DMS153 treated with DMSO at 0.1 percent for 48 hours (cell line): Measurements from ENCODE around the gene TSC22D1.
"Not testable (repeated sequence)": the region's sequence is repeated elsewhere in the genome, so short reads cannot be mapped to it uniquely, and the experiment has no call there.

ENCODE experiments used
- DNase-seq: peaks from one replicate; lab custom pipeline; 2025; ENCODE audit not compliant: unreplicated experiment; lab: John Stamatoyannopoulos, UW

The TSC22D1 gene

DNA sequence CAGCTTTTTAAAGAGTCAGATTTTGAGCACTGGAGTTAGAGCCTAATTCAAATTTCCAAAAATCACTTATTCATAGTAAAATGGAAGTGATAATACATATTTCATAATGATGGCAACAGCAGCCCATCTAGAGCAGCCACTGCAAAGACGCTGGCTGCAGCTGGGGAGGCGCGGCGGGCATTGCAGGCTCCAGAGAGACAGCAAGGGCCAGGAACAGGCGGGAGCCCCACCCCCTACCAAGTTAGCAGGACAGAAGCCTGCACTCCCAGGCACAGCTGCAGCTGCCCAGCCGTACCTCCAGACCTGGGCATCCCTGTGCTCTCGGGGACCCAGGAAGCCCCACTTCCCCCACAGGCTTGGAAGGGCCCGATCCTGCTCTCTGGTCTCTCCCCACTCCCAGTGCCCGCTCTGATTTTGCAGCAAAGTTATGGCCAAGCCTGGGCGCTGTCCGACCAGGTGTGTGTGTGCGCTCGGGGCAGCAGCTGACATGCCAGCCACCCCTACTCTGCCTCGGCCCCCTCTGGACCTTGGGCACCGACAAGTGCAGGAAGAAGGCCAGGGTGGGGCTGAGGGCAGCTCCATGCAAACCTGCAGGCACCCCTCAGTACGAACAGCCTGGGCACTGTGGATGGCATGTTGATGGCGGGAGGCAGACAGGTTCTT lies 117.7 kb downstream of the TSC22D1 start:
- DNase-seq, result no peak

DNA sequence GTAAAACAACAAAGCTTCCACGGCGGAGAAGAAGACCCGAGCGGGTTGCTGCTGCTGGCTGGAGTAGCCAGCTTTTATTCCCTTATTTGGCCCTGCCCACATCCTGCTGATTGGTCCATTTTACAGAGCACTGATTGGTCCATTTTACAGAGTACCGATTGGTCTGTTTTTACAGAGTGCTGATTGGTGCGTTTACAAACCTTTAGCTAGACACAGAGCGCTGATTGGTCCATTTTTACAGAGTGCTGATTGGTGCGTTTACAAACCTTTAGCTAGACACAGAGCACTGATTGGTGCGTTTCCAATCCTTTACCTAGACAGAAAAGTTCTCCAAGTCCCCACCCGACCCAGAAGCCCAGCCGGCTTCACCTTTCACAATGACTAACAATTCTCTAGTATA lies 119.9 kb downstream of the TSC22D1 start:
- not testable (repeated sequence) for DNase-seq

DNA sequence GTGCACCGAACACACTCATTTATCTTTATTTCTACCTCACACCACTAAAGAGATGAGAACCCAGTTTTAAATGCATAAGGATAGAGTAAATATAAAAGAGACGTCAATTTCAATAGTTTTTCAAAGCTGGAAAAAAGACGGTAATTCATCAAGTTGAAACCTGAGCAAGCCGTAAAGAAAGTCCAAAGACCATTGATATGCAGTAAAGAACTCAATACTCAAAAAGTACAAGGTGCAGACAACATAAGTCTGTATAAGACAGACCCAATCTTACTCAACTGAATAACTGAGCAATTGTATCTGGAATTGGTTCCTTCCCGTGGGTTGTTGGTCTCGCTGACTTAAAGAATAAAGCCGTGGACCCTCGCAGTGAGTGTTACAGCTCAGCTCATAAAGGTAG lies 120.4 kb downstream of the TSC22D1 start:
- no peak for DNase-seq

DNA sequence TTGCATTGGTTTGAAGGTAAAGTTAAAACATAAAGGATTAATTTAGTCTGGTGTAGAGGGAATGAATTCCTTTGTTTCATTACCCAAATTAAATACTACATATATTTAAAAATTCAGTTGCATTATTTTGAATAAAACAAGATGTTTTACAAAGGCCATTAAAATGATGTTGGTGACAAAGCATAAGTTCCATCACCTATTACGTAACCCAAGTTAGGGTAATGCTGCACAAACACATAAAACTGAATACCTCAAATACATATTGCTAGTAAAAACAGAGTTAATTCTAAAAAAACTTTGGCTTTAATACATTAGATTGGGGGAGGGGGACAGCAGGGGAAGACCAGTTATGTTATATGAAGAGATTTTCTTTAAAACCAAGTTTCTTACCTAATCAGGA lies 122.2 kb downstream of the TSC22D1 start:
- DNase-seq, result no peak

DNA sequence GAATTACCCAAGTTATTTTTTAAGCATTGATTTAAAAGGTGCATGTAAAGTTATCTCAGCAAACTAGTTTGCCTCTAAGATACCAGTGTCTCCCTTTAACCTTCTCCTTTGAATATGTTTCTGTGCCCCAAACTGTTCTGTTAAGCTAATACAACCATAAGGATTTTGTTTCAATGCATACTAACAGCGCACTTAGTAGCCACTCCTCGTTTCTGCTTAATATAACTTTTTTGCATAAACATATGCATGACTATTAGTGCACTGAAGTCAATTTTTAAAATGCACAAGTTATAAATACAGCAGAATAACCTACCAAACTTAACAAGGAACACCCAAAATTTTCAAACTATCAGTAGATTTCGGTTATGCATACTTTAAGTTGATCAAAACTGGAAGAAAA lies 123.1 kb downstream of the TSC22D1 start:
- no peak for DNase-seq

DNA sequence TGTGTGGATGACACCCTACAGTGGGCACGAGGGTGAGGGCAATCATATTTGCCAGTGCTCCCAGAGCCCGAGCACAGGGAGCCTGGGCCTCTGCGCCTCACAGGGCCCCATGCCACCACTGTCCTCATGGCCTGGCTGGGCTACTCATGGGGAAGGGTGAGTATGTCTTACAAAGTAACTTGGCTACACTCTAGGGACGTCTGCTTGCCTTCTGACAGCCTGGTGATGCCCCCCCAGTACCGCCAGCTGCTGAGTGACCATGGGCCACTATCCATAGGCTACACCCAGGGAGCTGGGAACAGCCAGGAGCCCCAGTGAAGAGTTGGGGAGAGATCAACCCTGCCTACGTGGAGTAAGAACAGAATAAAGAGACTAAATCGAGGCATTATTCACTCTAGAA lies 123.7 kb downstream of the TSC22D1 start:
- DNase-seq, result no peak

DNA sequence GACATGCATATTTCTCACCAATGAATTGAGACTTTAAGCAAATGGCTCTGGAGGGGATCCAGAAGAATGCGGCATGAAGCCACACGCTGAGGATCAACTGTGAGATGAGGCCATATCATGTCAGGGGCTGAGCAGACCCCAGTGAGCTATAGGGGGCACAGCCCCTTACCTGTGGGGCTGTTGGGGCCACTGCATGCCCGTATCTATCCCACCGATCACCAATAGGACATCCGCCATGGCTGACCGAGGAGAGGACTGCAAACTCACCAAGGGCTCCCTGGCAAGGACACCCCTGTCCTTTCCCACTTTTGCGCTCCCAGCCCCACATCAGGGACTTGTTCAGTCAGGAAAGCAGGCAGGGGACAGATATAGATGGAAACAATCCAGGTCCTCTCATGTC lies 124.5 kb downstream of the TSC22D1 start:
- DNase-seq, result no peak

DNA sequence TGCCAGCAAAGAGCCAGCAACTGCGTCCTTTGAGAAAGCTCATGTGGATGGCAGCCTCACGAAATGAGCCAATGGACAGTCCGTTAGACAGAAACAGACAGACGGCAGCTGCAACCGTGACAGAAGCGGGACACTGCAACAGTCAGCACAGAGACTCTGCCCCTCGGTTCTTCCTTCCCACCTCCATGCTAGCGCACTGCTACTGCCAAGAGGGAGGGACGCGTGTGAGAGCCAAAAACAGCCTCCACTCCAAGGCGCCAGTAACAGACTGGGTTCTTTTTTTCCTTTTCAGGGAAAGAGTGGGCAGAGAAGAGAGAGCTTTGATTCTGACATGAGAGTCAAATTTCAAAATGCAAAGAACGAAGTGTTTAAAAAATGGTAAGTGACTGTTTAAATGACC lies 125.0 kb downstream of the TSC22D1 start:
- no peak for DNase-seq

DNA sequence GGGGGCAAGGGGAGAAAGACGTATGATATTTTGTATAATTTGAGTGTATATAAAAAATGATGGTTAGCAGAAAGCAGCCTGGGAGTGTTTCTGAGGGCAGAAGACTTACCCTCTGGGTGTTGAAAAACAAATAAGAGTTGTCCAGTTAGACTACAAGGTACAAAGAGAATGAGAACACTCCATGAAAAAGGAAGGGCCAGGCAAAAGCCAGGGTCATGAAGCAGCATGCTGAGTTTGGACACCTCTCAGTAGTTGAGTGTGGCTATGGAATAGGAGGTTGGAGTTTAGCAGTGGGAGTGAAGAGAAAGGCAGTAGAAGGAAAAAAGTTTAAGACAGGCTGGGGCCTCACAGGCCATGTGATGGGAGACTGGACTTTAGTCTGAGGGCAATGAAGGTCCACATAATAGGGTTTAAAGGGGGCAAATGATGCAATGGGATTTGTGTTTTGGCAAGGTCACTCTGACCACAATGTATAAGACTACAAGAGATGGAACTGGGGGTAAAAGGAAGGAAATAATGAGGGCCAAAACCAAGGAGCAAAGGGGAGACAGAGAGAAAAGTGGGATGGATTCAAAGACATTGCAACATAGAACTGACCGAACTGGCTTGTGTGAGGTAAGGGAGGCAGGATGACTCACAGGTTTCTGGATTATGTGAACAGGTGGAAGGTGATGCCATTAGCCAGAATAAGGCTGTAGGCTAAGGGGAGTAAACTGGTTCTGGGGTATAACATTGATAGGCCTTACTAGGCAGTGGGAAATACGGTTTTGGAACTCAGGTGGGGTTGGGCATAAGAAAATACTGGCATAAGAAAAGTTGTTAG lies 125.9 kb downstream of the TSC22D1 start:
- no peak for DNase-seq

DNA sequence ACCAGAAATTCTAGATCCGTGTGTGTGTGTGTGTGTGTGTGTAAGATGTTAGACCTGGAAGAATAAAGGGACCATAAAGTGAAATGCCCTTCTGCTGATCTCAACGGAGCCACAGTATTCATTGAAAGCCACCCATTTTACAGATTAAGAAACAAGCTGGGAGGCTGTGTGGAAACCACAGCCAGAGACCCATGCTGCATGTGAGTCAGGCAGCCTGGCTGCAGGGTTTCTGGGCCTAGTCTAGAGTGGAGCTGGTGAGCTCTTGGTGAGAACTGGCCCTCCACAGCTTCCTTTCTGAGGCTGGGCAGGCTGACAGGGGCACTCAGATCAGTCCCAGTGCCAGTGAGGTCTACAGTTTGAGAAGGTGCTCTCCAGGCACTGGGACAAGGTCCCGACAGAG lies 127.3 kb downstream of the TSC22D1 start:
- DNase-seq, result no peak

DNA sequence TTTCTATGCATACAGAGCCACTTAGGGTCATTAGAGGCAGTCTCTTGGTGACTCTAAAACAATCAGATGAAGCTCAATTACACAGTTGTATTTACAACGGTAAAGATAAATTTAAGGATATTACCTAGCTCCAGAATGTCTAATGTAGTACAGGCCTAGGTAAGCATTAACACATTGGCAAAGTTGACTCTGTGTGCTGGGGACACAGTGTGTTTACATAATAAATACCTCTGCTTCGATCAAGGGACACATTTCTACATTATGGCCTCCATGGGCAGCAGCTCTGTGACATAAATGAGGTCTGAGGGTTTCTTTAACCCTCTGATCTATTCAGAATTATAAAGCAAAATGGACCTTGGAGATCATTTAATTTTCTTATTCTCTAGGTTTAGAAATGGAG lies 127.8 kb downstream of the TSC22D1 start:
- no peak for DNase-seq

DNA sequence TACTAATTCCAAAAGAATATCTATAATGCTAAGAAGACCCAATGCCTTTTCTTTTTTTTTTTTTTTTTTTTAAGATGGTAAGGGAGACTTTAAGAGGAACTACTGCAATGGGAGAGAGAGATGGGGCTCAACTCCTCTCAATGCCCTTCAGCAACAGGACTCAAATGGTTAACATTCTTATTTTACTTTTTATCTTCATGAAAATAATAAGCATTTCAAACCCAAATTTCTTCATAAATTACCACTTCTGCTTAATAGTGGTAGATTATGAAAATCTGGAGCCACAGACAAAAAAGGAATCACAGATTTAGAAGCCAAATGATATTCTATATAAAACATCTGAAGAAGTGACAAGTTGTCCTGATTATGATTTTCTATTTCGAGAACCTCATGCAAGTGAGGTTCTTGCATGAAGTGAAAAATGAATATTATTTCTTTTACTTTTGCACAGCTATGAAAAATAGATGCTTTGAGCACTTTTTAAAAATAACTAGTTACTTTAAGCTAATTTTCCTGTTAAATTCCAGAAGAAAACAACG lies 128.3 kb downstream of the TSC22D1 start:
- no peak for DNase-seq

DNA sequence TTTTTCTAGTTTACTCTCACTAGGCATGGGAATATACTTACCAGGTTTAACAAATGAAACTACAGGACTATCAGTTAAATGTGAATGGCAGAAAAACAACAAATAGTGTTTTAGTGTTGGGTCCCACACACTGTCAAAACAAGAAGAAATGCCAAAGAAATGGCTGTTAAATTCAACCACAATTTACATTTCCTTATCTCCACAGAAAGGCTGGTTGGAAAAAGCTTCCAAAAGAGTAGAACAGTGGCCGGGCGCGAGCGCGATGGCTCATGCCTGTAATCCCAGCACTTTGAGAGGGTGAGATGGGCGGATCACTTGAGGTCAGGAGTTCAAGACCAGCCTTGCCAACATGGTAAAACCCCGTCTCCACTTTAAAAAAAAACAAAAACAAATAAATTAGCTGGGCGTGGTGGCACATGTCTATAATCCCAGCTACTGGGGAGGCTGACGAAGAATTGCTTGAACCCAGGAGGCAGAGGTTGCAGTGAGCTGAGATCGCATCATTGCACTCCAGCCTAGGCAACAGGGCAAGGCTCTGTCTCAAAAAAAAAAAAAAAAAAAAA lies 136.0 kb downstream of the TSC22D1 start:
- DNase-seq, result no peak

DNA sequence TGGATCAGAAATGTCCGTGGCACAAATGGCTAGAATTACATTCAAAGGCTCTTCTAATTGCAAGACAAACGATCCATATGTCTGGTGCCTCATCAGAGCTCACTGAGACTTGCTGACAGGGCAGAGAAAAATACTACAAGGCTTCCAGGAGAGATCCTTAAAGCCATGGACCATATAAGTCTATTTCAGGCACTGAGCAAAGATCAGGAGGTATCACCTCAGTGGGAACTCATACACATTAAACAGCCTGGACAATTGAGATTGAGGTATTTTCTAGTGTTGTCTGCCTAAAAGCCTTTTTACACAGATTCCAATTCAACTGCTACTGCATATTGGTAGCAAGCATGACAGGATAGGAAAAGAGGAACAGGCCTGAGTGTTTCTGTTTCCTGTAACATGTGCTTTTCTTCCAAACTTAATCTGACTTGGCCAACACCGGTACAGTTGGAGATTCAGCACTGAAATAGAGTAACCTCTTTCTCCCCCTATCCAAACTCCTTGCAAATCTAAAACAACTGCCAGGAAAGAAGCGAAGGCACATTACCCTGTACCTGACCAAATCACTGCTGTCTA lies 136.6 kb downstream of the TSC22D1 start:
- DNase-seq, result no peak

DNA sequence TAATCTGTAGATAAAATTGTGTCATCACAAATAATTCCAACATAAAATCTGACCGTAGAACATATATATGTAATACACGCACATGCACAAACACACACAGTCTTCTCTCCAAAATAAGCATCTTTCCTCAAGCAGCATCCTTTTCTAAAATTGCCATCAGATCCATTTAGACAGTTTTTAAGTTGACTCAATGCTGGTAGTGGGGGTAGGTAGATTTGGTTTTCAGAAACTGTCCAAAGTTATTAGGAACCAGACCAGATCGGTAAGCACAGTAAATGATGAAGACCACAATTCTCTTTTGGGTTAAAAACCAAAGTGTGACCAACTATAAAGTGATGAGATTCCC lies 137.9 kb downstream of the TSC22D1 start:
- DNase-seq, result no peak

DNA sequence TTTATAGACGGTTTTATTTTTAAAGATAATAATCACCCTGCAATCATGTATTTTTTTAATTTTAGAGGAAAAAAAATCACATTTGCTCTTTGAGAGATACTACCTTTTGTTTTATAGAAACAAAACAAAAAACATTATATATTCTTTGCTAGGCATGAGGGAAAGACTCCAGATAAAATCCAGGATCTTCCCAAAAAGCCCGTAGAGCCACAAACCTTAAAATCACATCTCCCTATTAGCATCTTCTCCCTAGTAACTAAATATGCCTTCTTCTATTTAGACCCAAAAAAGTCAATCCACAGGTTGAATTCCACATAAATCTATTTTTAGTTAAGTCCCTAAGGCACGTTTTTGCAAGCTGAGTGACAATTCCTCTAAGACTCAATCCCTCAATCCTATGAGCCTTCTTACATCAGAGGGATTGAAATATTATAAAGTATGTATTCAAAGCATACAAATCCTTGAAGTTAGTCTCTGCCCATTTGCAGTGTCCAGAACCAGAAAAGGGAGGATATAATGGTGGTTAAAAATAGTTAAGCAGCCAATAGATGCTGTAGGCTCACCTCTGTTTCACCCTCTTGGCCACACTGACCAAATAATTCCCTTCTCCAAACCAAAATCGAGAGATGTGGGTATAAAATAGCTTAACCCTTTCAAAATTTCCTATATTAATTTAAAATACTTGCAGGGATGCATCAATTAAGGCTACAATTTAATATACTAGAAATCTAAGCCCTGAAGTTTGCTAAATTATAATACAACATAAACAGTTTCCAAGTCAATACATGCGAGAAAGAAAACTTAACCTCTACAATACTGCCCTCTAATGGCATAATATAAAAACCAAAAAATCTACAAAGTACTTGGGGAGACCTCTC lies 138.5 kb downstream of the TSC22D1 start:
- peak; percentile 70 for DNase-seq

DNA sequence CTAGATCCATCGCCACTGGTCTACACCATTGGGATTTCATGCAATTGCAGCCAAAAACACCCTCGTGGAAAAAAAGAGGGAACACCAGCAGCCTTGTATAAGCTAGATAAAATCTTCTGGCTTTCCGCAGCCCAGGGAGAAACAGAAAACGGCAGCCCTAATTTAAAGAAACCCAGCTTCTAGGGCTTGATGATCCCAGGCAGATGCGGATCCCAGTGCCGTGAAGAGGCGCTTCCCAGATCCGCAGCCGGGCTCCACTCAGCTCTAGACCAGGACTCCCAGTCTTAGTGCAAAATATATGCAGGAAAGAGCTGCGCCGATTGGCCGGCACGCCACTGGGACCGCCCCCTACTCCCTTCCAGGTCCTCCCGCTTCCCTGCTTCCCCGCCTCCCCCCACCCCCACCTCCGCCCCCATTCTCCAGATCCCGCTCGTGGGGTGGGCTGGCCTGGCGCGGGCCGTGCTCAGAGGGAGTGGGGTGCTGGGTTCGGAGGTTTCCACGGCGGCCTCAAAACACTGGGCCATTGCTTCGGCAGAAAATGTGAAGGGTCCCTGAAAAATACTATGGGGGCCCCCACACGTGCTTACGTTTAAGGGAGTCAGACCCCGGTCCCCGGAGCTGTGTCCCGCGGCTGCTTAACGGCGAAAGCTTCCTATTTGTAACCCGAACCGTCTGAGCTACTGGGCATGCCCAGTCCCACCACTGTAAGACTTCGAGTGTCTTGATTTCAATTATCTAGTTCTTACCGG lies 139.4 kb downstream of the TSC22D1 start:
- peak; percentile 91 for DNase-seq

DNA sequence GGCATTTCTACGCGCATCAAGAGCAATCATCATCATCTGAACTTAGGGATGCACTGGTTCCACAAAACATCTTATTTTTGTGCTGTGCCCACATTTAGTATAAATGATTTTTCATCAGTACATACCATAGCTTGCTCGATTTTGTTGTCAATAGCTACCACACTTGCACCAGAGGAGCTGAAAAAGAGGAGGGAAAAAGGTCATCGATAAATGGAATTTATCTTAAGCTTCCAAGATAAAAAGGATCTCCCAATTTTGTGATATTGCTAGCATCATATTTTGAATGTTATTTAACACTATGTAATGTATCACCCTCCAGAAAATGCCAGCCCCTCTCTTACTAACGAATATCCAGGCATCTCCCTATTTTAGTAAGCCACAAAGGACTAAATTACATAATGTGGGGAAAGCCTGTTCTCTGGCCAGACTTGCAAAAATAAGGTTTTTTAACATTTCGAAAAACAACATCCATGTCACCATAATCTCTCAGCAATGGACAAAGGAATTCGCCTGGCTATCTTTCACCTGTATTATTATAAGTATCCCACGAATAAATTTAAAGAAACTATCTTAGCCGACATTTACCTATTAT lies 140.1 kb downstream of the TSC22D1 start:
- DNase-seq, result no peak

DNA sequence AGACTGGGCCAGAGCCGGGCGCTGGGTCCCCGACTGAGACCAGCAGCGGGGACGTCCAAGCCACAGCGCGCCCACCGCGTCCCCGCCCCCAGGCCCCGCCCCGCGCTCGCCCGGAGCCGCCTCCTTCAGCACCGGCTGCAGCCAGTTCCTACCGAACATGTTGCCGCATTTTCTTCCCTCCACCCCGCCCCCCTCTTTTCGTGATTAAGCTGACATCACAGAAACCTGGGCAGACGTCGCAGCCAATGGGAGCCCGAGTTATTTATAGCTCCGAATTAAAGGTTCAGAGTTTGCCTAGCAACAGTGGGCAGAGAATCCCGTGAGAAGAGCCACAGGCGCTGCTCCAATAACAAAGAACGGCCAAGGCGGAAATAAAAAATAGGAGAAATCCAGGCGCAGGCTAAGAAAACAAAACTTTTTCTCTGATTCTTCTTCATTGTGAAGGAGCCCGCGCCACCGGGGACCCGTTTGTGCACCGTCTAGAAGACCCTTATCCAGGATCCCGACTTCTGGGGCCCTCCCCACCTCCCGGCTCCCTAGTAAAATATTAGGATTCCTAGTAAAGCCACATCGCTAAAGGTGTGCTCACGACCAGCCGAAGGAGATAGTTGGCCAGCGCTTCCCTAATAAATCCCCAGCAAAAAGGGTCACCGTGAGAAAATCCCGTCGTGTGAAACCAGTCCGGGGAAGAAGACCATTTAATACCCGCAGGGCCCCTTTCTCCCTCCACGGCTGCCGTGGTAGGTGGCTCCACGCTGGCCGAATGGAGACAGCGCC lies 140.8 kb downstream of the TSC22D1 start:
- DNase-seq, result peak; percentile 94
